AG10803 (cell line): ENCODE data around the gene FAM117A.

Experiments
- DNase-seq: peaks from one replicate; pipeline ENCODE4 v3.0.0; 2010; ENCODE audit warnings: low read depth
- H3K4me3 ChIP-seq: 2 replicates; pipeline ENCODE4 v1.5.1; 2011; ENCODE audit warnings: mild to moderate bottlenecking, low read length, control low read depth
- CTCF ChIP-seq: conservative IDR thresholded peaks from 2 replicates; pipeline ENCODE4 v1.5.1; 2011; ENCODE audit warnings: mild to moderate bottlenecking, low read length, control low read depth, inconsistent platforms

FAM117A gene

GRCh38 chr17:49705254-49705653 is 58.7 kb downstream of the FAM117A start:
- no peak overlapping the region for H3K4me3 ChIP-seq

DNA sequence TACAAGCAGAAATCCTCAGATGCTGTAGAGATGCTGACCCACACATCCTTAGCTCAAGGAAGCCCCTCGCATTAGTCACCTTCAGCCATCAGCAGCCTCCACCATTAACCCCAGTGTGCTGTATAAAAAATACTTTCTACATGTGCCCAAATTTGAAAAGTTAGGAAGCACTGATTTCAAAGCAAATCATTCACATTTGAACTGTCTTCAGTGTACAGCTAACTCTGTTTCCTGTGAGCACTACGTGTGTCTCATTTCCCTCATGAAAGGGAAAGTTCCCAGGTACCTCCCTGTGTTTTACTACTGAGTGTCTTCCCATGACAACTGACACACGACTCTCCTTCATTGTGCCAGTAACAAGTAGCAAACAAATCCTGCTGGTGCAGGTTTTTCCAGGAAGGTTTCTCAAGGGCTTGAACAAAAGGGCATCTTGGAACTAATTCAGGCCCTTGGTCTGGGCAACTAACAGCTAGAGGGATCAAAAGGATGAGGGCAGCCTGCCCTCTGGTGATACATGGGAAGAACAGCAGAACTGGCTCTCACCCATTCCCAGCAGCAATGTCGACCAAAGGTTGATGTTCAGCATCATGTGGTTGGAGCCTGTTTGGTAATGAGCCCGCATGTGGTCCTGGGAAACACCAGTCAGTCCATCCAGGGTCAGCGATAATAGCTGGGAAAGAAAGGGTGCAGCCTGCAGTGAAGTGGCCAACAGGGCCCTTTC is 60.2 kb downstream of the FAM117A start:
- no peak overlapping the region for H3K4me3 ChIP-seq
- TF ChIP-seq CTCF: peak; percentile 50
- peak; percentile 49 for DNase-seq

More at GRCh38 chr17:49705254-49705653, 58.7 kb downstream of the FAM117A start:
- TF ChIP-seq CTCF: no peak
- DNase-seq: no peak

GRCh38 chr17:49700960-49701359 is 63.0 kb downstream of the FAM117A start:
- DNase-seq: no peak
- TF ChIP-seq CTCF: no peak

DNA sequence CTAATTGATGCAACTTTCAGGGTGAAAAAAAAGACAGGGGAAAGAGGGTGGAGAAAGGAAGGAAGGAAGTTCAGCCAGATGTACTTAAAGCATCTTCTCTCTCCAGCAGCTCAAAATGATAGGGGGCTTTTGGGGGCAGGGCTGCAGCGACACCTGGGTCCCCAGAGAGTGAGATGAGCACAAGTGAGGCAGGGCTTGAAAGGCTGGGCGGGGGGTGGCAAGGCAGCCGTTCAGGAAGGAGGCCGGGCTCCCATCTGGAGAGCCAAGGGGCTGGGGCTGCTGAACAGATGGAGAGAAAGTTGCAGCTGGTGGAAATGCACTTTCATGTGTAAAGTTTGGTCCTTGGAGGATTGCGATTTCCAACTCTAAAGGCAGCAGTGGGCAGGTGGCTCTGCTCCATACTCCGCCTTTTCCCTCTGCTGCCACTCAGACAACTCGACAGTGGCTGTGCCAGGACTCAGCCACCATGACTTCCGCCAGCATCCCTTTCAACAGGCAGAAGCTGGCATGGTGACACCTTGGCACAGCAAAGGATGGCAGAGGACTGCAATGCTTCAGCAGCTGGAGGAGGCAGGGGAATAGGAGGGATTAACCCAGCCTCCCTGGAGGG is 63.9 kb downstream of the FAM117A start:
- no peak for TF ChIP-seq CTCF
- DNase-seq: no peak
- H3K4me3 ChIP-seq: no peak overlapping the region

More at GRCh38 chr17:49700960-49701359, 63.0 kb downstream of the FAM117A start:
- no peak overlapping the region for H3K4me3 ChIP-seq

DNA sequence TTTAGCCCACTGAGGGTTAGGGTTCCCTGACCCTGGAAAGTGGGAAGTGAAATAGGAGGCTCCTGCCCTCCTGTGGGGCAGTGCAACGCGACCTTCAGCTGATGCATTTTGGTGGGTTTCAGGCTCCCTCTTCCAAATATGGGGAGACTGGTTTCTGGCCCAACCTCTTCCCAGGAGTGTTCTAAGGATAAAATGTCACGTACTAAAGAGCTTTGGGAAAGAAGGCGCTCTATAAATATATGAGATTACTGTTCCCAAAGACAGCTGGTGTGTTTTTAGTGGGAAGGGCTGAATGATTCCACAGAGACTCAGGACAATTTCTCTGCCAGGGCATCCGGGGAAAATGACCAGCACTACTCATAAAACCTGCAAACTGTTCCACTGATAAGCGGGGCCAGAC is 65.9 kb downstream of the FAM117A start:
- H3K4me3 ChIP-seq: no peak overlapping the region
- TF ChIP-seq CTCF: no peak
- DNase-seq: no peak

GRCh38 chr17:49696233-49696761 is 67.6 kb downstream of the FAM117A start:
- no peak overlapping the region for H3K4me3 ChIP-seq

More at GRCh38 chr17:49696233-49696761, 67.6 kb downstream of the FAM117A start:
- TF ChIP-seq CTCF: no peak
- no peak for DNase-seq
